ENCODE measurements around the gene ERC1. TPM values are rescaled to one million over a fixed set of nuclear protein-coding genes. Genes with fewer than 3 reads are reported as not detected.

The ERC1 gene
- total and polyA plus RNA-seq, 4 donors = 7.4 to 78.2 (median 39.8) TPM

DNA sequence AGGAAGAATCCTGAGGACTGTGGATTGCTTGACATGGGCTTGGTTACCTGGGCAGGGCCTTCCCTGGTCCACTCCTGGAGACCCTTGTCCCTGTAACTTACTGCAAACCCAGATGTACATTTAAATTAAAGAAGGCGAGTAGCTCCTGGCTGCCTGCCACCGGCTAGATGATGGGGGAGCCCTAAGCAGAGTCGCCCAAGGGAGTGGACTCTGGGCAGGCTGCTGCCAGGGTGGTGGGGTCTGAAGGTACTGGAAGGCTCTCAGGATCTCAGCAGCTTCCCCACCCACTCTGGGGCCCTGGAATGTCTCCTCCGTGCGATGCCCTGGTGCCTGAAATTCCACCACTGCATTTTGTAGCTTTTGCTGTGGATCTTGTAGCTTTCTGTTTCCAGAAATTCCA is 528.6 kb downstream of the ERC1 start:
- 50 to 78% methylated on average over 5 of the region's 5 CpGs for WGBS, 2 donors
- Histone ChIP-seq H3K27me3 (ENCODE audit: control insufficient read depth in 3 of 3, insufficient read depth in 3 of 3, low read length in 2 of 3) (no peaks in the 10 kb centered on the region), H3K4me1 (ENCODE audit: control insufficient read depth in 5 of 5, insufficient read depth in 5 of 5, low read length in 5 of 5) (peaks cover 0 to 11% (median 0%) of the 10 kb centered on the region in 5 donors), H3K36me3 (ENCODE audit: control insufficient read depth in 4 of 4, insufficient read depth in 4 of 4, low read length in 4 of 4) (no peaks in the 10 kb centered on the region), H3K9ac (ENCODE audit: insufficient read depth in 1 of 2, low read length in 2 of 2) (no peak overlapping the region), H3K27ac (ENCODE audit: low read depth in 1 of 2, low read length in 1 of 2) (no peak overlapping the region), H3K9me3 (ENCODE audit: control insufficient read depth in 4 of 4, insufficient read depth in 3 of 4, low read length in 3 of 4) (peaks cover 0 to 3% (median 0%) of the 10 kb centered on the region in 4 donors), H3K4me3 (no peak overlapping the region)
- DNase-seq = no peak
- ATAC-seq (ENCODE audit: insufficient read depth, low FRiP score) = no peak
- TF ChIP-seq, protein P1, sequence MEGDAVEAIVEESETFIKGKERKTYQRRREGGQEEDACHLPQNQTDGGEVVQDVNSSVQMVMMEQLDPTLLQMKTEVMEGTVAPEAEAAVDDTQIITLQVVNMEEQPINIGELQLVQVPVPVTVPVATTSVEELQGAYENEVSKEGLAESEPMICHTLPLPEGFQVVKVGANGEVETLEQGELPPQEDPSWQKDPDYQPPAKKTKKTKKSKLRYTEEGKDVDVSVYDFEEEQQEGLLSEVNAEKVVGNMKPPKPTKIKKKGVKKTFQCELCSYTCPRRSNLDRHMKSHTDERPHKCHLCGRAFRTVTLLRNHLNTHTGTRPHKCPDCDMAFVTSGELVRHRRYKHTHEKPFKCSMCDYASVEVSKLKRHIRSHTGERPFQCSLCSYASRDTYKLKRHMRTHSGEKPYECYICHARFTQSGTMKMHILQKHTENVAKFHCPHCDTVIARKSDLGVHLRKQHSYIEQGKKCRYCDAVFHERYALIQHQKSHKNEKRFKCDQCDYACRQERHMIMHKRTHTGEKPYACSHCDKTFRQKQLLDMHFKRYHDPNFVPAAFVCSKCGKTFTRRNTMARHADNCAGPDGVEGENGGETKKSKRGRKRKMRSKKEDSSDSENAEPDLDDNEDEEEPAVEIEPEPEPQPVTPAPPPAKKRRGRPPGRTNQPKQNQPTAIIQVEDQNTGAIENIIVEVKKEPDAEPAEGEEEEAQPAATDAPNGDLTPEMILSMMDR (IDR thresholded peaks at IDR 0.05; ENCODE audit: control extremely low read depth, extremely low read depth) = no peak

DNA sequence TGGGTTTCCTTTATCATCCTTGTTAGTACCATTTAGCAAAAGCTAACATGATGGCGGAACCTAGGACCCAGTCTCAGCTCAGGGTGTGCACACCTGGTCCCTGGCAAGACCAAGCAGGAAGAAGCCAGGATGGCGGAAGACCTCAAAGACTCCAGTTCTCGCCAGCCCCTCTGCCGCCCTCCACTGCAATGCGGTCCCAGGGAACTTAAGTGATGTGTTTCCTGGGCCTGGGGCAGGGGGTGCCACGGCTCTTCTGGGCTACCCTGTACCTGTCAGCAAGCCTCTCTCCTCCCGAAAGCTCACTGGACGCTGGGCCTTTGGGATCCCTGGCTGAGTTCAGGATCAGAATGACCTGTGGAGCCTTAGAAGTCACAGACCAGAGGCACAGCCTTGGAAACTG is 532.0 kb downstream of the ERC1 start:
- Histone ChIP-seq H3K9me3 (ENCODE audit: control insufficient read depth in 4 of 4, insufficient read depth in 3 of 4, low read length in 3 of 4) (no peaks in the 10 kb centered on the region), H3K4me1 (ENCODE audit: control insufficient read depth in 5 of 5, insufficient read depth in 5 of 5, low read length in 5 of 5) (peaks cover 0 to 11% (median 0%) of the 10 kb centered on the region in 5 donors), H3K9ac (ENCODE audit: insufficient read depth in 1 of 2, low read length in 2 of 2) (no peak overlapping the region), H3K4me3 (no peak overlapping the region), H3K27ac (ENCODE audit: low read depth in 1 of 2, low read length in 1 of 2) (no peak overlapping the region), H3K27me3 (ENCODE audit: control insufficient read depth in 3 of 3, insufficient read depth in 3 of 3, low read length in 2 of 3) (no peaks in the 10 kb centered on the region), H3K36me3 (ENCODE audit: control insufficient read depth in 4 of 4, insufficient read depth in 4 of 4, low read length in 4 of 4) (no peaks in the 10 kb centered on the region)
- DNase-seq (no peak), ATAC-seq (ENCODE audit: insufficient read depth, low FRiP score) (no peak)
- TF ChIP-seq, protein P1 (IDR thresholded peaks at IDR 0.05; ENCODE audit: control extremely low read depth, extremely low read depth) = no peak
- WGBS, 2 donors = 92 to 97% methylated on average over 8 of the region's 8 CpGs

DNA sequence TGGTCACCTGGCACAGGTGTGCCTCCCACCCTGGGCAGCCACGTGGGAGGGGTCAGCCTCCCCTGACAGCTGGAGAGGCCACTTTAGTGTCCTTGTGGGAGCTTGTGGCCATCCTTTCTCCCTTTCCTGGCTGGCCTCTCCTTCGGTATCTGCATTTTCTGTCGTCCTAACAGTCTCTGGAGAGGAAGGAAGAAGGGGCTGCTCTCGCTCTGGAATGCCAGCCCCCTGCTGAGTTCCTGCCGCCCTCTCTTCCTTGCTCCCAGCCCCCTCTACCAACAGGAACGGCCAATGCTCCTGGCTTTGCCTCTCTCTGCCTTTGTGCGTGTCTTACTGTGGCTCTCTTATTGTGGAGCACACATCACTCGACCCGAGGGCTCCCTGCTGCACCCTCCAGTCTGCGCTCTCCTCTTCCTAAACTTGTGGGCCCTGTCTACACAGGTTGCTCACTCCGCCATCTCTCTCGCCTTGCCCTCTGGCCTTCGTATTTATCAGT is 532.6 kb downstream of the ERC1 start:
- Histone ChIP-seq H3K9ac (ENCODE audit: insufficient read depth in 1 of 2, low read length in 2 of 2) (no peak overlapping the region), H3K4me1 (ENCODE audit: control insufficient read depth in 5 of 5, insufficient read depth in 5 of 5, low read length in 5 of 5) (peaks cover 0 to 11% (median 0%) of the 10 kb centered on the region in 5 donors), H3K27me3 (ENCODE audit: control insufficient read depth in 3 of 3, insufficient read depth in 3 of 3, low read length in 2 of 3) (no peaks in the 10 kb centered on the region), H3K4me3 (no peak overlapping the region), H3K9me3 (ENCODE audit: control insufficient read depth in 4 of 4, insufficient read depth in 3 of 4, low read length in 3 of 4) (no peaks in the 10 kb centered on the region), H3K36me3 (ENCODE audit: control insufficient read depth in 4 of 4, insufficient read depth in 4 of 4, low read length in 4 of 4) (no peaks in the 10 kb centered on the region), H3K27ac (ENCODE audit: low read depth in 1 of 2, low read length in 1 of 2) (no peak overlapping the region)
- ATAC-seq (ENCODE audit: insufficient read depth, low FRiP score) = no peak
- WGBS, 2 donors = 55 to 61% methylated on average over 13 of the region's 13 CpGs
- TF ChIP-seq, protein P1 (IDR thresholded peaks at IDR 0.05; ENCODE audit: control extremely low read depth, extremely low read depth) = no peak
- DNase-seq = no peak

DNA sequence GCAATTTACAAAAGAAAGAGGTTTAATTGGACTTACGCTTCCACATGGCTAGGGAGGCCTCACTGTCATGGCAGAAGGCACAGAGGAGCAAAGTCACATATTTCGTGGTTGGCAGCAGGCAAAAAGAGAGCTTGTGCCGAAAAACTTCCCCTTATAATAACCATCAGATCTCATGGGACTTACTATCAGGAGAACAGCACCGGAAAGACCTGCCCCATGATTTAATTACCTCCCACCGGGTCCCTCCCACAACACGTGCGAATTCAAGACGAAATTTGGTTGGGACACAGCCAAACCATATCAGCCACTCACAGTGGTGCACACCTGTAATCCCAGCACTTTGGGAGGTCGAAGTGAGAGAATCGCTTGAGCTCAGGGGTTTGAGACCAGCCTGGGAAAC is 534.8 kb downstream of the ERC1 start:
- H3K27ac ChIP-seq (ENCODE audit: low read depth in 1 of 2, low read length in 1 of 2) = no peak overlapping the region
- WGBS, 2 donors = 84 to 89% methylated on average over 10 of the region's 10 CpGs
- H3K27me3 ChIP-seq (ENCODE audit: control insufficient read depth in 3 of 3, insufficient read depth in 3 of 3, low read length in 2 of 3) = peaks cover 0 to 3% (median 0%) of the 10 kb centered on the region in 3 donors
- TF ChIP-seq, protein P1 (IDR thresholded peaks at IDR 0.05; ENCODE audit: control extremely low read depth, extremely low read depth) = no peak
- no peaks in the 10 kb centered on the region for H3K36me3 ChIP-seq (ENCODE audit: control insufficient read depth in 4 of 4, insufficient read depth in 4 of 4, low read length in 4 of 4)
- no peak overlapping the region for H3K9ac ChIP-seq (ENCODE audit: insufficient read depth in 1 of 2, low read length in 2 of 2)
- H3K9me3 ChIP-seq (ENCODE audit: control insufficient read depth in 4 of 4, insufficient read depth in 3 of 4, low read length in 3 of 4) = no peaks in the 10 kb centered on the region
- ATAC-seq (ENCODE audit: insufficient read depth, low FRiP score) (no peak), DNase-seq (no peak)
- H3K4me3 ChIP-seq = no peak overlapping the region
- H3K4me1 ChIP-seq (ENCODE audit: control insufficient read depth in 5 of 5, insufficient read depth in 5 of 5, low read length in 5 of 5) = peaks cover 0 to 8% (median 0%) of the 10 kb centered on the region in 5 donors

Data from lung (tissue), 12 donors.